ENCODE measurements around the gene GRIK2. TPM values are rescaled to one million over a fixed set of nuclear protein-coding genes. Genes with fewer than 3 reads are reported as not detected.

Gene GRIK2
- total RNA-seq, 3 donors from 2014 or later: 1.1 to 3.7 TPM; not detected in 1

DNA sequence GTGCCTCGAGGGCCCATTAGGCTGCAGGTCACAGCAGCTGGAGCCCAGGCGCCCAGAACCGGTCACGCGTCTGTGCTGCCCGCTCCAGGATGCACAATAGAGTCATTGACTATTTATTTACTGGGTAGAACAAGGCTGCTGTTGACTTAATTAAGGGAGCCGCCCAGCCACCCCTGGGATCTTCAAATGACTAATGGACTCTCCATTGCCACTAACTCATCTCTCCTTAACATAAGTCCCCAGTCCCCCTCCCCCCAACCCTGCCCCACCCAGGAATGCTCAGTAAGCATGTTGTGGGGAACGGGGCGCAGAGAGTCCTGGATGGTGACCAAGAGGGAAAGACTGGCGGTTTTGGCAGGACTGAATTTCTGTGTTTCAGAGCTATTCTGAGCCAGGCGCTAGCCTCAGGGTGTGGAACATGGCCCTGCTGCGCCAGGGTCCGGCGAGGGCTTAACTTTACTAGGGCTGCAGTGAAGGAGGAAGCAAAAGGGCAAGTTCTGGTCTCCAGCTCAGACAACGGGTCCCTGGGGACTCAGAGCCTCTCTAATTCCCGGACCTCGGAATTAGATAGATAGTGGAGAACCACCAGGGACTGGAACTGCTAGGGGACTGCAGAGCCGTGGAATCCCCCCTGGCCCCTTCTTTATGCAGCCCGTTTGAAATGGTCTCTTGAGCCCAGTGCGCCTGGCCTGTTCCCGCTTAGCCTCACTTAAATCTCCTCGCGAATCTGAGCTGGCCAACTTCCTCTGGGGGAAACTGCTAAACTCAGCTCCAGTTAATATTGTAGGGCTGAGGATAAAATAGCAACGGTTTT lies 1.5 kb upstream of the GRIK2 start:
- no peaks in the 10 kb centered on the region for H3K4me1 ChIP-seq
- DNase-seq (ENCODE audit: low spot score in 2 of 2): no peak
- H3K4me3 ChIP-seq: no peak overlapping the region
- TF ChIP-seq CTCF (IDR thresholded peaks at IDR 0.05) (no peak), POLR2AphosphoS5 (IDR thresholded peaks at IDR 0.05) (no peak), POLR2A (IDR thresholded peaks at IDR 0.05) (no peak)
- H3K36me3 ChIP-seq: no peaks in the 10 kb centered on the region
- no peak overlapping the region for H3K27ac ChIP-seq
- peaks cover 0 to 30% of the 10 kb centered on the region in 2 donors for H3K27me3 ChIP-seq
- intact Hi-C loops (cut with DNase I; ENCODE audit: low total_unique reads): no loop called here
- no peaks in the 10 kb centered on the region for H3K9me3 ChIP-seq

GRCh38 chr6:101392586-101393230 lies 800 bp upstream of the GRIK2 start:
- TF ChIP-seq CTCF (IDR thresholded peaks at IDR 0.05): no peak
- no peak for TF ChIP-seq POLR2A (IDR thresholded peaks at IDR 0.05)
- no peak for TF ChIP-seq POLR2AphosphoS5 (IDR thresholded peaks at IDR 0.05)
- H3K27ac ChIP-seq: no peak overlapping the region
- peak overlapping the region in 1 of 3 donors; percentile 66 for H3K4me3 ChIP-seq
- H3K9me3 ChIP-seq: no peaks in the 10 kb centered on the region
- peaks cover 0 to 30% of the 10 kb centered on the region in 2 donors for H3K27me3 ChIP-seq
- no peak for DNase-seq (ENCODE audit: low spot score in 2 of 2)
- no peaks in the 10 kb centered on the region for H3K36me3 ChIP-seq
- no peaks in the 10 kb centered on the region for H3K4me1 ChIP-seq
- intact Hi-C loops (cut with DNase I; ENCODE audit: low total_unique reads): no loop called here

GRCh38 chr6:101393829-101394251 lies 332 bp downstream of the GRIK2 start:
- H3K27ac ChIP-seq: no peak overlapping the region
- DNase-seq (ENCODE audit: low spot score in 2 of 2): no peak
- H3K27me3 ChIP-seq: peaks cover 0 to 33% of the 10 kb centered on the region in 2 donors

DNA sequence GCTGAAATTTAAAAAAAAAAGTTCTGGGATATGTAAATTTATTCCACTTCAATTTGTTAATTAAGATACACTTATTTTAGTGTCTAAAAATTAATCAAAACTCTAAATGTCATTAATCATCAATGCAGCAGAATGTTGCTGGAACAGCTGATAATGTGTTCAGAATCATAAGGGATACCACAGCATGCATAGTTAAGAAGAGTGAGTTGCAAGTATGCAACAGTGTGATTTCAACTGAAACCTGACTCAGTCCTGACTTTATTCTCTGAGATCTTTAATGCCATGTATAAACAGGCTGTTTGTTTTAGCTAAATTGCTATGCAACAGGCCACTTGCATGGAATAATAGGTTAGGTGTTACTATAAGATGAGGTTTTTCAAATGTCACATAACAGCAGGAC lies 1.4 kb downstream of the GRIK2 start:
- Histone ChIP-seq H3K27ac (no peak overlapping the region), H3K36me3 (no peaks in the 10 kb centered on the region), H3K4me1 (no peaks in the 10 kb centered on the region), H3K9me3 (no peaks in the 10 kb centered on the region), H3K27me3 (peaks cover 0 to 35% of the 10 kb centered on the region in 2 donors), H3K4me3 (no peak overlapping the region)
- DNase-seq (ENCODE audit: low spot score in 2 of 2): no peak
- TF ChIP-seq POLR2A (IDR thresholded peaks at IDR 0.05) (no peak), POLR2AphosphoS5 (IDR thresholded peaks at IDR 0.05) (no peak), CTCF (IDR thresholded peaks at IDR 0.05) (no peak)
- intact Hi-C loops (cut with DNase I; ENCODE audit: low total_unique reads): loop anchor here (5.0 kb wide), 1 partner anchor 1023 kb away; no protein-coding TSS in a partner anchor

More at GRCh38 chr6:101393829-101394251, 332 bp downstream of the GRIK2 start:
- intact Hi-C loops (cut with DNase I; ENCODE audit: low total_unique reads): no loop called here
- Histone ChIP-seq H3K36me3 (no peaks in the 10 kb centered on the region), H3K4me3 (peak overlapping the region; percentile 32 to 66 (median 50)), H3K4me1 (no peaks in the 10 kb centered on the region), H3K9me3 (no peaks in the 10 kb centered on the region)
- no peak for TF ChIP-seq POLR2A (IDR thresholded peaks at IDR 0.05)
- TF ChIP-seq POLR2AphosphoS5 (IDR thresholded peaks at IDR 0.05): no peak
- no peak for TF ChIP-seq CTCF (IDR thresholded peaks at IDR 0.05)

GRCh38 chr6:101395345-101395744 lies 1.8 kb downstream of the GRIK2 start:
- no peak for DNase-seq (ENCODE audit: low spot score in 2 of 2)
- Histone ChIP-seq H3K27ac (no peak overlapping the region), H3K4me3 (no peak overlapping the region), H3K4me1 (no peaks in the 10 kb centered on the region), H3K36me3 (no peaks in the 10 kb centered on the region), H3K27me3 (peaks cover 0 to 38% of the 10 kb centered on the region in 2 donors), H3K9me3 (no peaks in the 10 kb centered on the region)
- TF ChIP-seq CTCF (IDR thresholded peaks at IDR 0.05) (no peak), POLR2AphosphoS5 (IDR thresholded peaks at IDR 0.05) (no peak), POLR2A (IDR thresholded peaks at IDR 0.05) (no peak)
- intact Hi-C loops (cut with DNase I; ENCODE audit: low total_unique reads): loop anchor here (5.0 kb wide), 1 partner anchor 1023 kb away; no protein-coding TSS in a partner anchor
